ENCODE measurements around the gene FIBCD1.

- TF ChIP-seq GATA2 (IDR thresholded peaks at IDR 0.05; ENCODE audit: low read depth, low read length): no peak
- TF ChIP-seq GATA3 (IDR thresholded peaks at IDR 0.05; ENCODE audit: low read depth, low read length): no peak
Observed at GRCh38 chr9:130949188-130950038, 10.4 kb upstream of the FIBCD1 start.
